ENCODE results near the gene ACTR1B. TPM values are rescaled to one million over a fixed set of nuclear protein-coding genes. Genes with fewer than 3 reads are reported as not detected.

ACTR1B gene
- total RNA-seq, 2 experiments from 2014 or later: 68.2 to 71.2 TPM

GRCh38 chr2:97656129-97656755 lies 7.6 kb downstream of the ACTR1B start:
- Histone ChIP-seq H3K27ac (ENCODE audit: low read depth, low read length, poor library complexity, severe bottlenecking) (no peak overlapping the region), H3K9me2 (ENCODE audit: insufficient read depth, low read length) (no peaks in the 10 kb centered on the region), H3K9me3 (ENCODE audit: low read length) (no peaks in the 10 kb centered on the region), H3K4me1 (ENCODE audit: insufficient read depth, low read length, poor library complexity, severe bottlenecking) (no peaks in the 10 kb centered on the region), H3K36me3 (ENCODE audit: insufficient read depth, low read length) (peaks cover 60% of the 10 kb centered on the region), H3K4me3 (ENCODE audit: low read depth, low read length, poor library complexity, severe bottlenecking) (no peak overlapping the region), H3K4me2 (ENCODE audit: low read length) (no peak overlapping the region), H2AFZ (ENCODE audit: low read length) (no peak overlapping the region), H4K20me1 (ENCODE audit: insufficient read depth, low read length) (no peaks in the 10 kb centered on the region), H3K79me2 (ENCODE audit: insufficient read depth, low read depth, low read length) (no peaks in the 10 kb centered on the region)
- TF ChIP-seq EZH2phosphoT487 (IDR thresholded peaks at IDR 0.05; ENCODE audit: borderline replicate concordance, low read depth, low read length): no peak
- TF ChIP-seq, protein P1, sequence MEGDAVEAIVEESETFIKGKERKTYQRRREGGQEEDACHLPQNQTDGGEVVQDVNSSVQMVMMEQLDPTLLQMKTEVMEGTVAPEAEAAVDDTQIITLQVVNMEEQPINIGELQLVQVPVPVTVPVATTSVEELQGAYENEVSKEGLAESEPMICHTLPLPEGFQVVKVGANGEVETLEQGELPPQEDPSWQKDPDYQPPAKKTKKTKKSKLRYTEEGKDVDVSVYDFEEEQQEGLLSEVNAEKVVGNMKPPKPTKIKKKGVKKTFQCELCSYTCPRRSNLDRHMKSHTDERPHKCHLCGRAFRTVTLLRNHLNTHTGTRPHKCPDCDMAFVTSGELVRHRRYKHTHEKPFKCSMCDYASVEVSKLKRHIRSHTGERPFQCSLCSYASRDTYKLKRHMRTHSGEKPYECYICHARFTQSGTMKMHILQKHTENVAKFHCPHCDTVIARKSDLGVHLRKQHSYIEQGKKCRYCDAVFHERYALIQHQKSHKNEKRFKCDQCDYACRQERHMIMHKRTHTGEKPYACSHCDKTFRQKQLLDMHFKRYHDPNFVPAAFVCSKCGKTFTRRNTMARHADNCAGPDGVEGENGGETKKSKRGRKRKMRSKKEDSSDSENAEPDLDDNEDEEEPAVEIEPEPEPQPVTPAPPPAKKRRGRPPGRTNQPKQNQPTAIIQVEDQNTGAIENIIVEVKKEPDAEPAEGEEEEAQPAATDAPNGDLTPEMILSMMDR (conservative IDR thresholded peaks at IDR 0.05; ENCODE audit: low read length): no peak
- ChIA-PET POLR2A (no interaction called here), CTCF (ENCODE audit: unreplicated experiment) (no interaction called here)
- intact Hi-C loops (cut with micrococcal nuclease; ENCODE audit: unreplicated experiment): no loop called here
- DNase-seq (ENCODE audit: low spot score): no peak
- BruUV-seq (replicated peaks): no TSS peak

- Histone ChIP-seq H3K4me2 (ENCODE audit: low read length) (no peak overlapping the region), H3K79me2 (ENCODE audit: insufficient read depth, low read depth, low read length) (no peaks in the 10 kb centered on the region), H3K27ac (ENCODE audit: low read depth, low read length, poor library complexity, severe bottlenecking) (no peak overlapping the region), H3K4me1 (ENCODE audit: insufficient read depth, low read length, poor library complexity, severe bottlenecking) (no peaks in the 10 kb centered on the region), H4K20me1 (ENCODE audit: insufficient read depth, low read length) (no peaks in the 10 kb centered on the region), H3K4me3 (ENCODE audit: low read depth, low read length, poor library complexity, severe bottlenecking) (no peak overlapping the region), H3K9me2 (ENCODE audit: insufficient read depth, low read length) (no peaks in the 10 kb centered on the region), H2AFZ (ENCODE audit: low read length) (no peak overlapping the region), H3K36me3 (ENCODE audit: insufficient read depth, low read length) (peaks cover 63% of the 10 kb centered on the region), H3K9me3 (ENCODE audit: low read length) (no peaks in the 10 kb centered on the region)
- ChIA-PET CTCF (ENCODE audit: unreplicated experiment) (no interaction called here), POLR2A (interaction anchor here (1.8 kb wide), 1 partner anchor 8 kb away, joined by 6 read pairs; no protein-coding TSS in a partner anchor)
- no TSS peak for BruUV-seq (replicated peaks)
- no peak for DNase-seq (ENCODE audit: low spot score)
- intact Hi-C loops (cut with micrococcal nuclease; ENCODE audit: unreplicated experiment): no loop called here
- TF ChIP-seq, protein P1 (conservative IDR thresholded peaks at IDR 0.05; ENCODE audit: low read length): no peak
Observed at GRCh38 chr2:97654791-97655190, 9.1 kb downstream of the ACTR1B start.

DNA sequence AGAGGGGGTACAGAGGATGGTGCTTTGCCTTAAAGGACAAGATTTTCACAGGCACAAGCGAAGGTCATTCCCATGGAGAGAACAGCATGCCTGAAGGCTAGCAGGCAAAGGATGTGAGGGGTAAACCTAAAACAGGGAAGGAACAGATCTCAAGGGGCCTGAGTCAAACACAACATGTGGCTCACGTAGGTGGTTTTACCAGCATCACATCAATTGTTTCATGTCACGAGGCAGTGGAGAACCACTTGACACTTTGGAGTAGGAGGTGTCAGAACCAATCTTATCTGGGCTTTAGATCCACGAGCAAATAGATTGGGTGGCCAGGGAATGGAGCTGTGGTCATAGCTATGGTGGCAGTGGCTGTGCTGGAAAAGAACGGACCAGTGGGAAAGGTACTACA lies 9.5 kb downstream of the ACTR1B start:
- no peaks in the 10 kb centered on the region for H3K9me3 ChIP-seq (ENCODE audit: low read length)
- H3K4me1 ChIP-seq (ENCODE audit: insufficient read depth, low read length, poor library complexity, severe bottlenecking): no peaks in the 10 kb centered on the region
- no peaks in the 10 kb centered on the region for H3K9me2 ChIP-seq (ENCODE audit: insufficient read depth, low read length)
- BruUV-seq (replicated peaks): no TSS peak
- DNase-seq (ENCODE audit: low spot score): no peak
- CTCF ChIA-PET (ENCODE audit: unreplicated experiment): no interaction called here
- peaks cover 66% of the 10 kb centered on the region for H3K36me3 ChIP-seq (ENCODE audit: insufficient read depth, low read length)
- POLR2A ChIA-PET: interaction anchor here (1.8 kb wide), 1 partner anchor 8 kb away, joined by 6 read pairs; no protein-coding TSS in a partner anchor
- no peak overlapping the region for H3K4me3 ChIP-seq (ENCODE audit: low read depth, low read length, poor library complexity, severe bottlenecking)
- H4K20me1 ChIP-seq (ENCODE audit: insufficient read depth, low read length): no peaks in the 10 kb centered on the region
- no peak overlapping the region for H3K4me2 ChIP-seq (ENCODE audit: low read length)
- H3K27ac ChIP-seq (ENCODE audit: low read depth, low read length, poor library complexity, severe bottlenecking): no peak overlapping the region
- intact Hi-C loops (cut with micrococcal nuclease; ENCODE audit: unreplicated experiment): no loop called here
- no peak overlapping the region for H2AFZ ChIP-seq (ENCODE audit: low read length)
- no peaks in the 10 kb centered on the region for H3K79me2 ChIP-seq (ENCODE audit: insufficient read depth, low read depth, low read length)
- TF ChIP-seq EZH2phosphoT487 (IDR thresholded peaks at IDR 0.05; ENCODE audit: borderline replicate concordance, low read depth, low read length): no peak
- TF ChIP-seq, protein P1 (conservative IDR thresholded peaks at IDR 0.05; ENCODE audit: low read length): no peak

Data from OCI-LY7 (cell line).